OCI-LY3 (cell line): ENCODE results near the gene EFNB1.

Source experiments
- H2AFZ ChIP-seq: fragments of 200-600, 300-600 bp; shearing (Covaris generic); 2 replicates; pipeline ENCODE4 v1.6.0; 2014; ENCODE audit warnings: antibody characterized with exemption, low read depth, low read length
- H3K27ac ChIP-seq: fragments of 200-600, 300-600 bp; sonication (generic); 2 replicates; pipeline ENCODE4 v1.5.1; 2014; ENCODE audit warnings: mild to moderate bottlenecking, low read length, moderate library complexity, mixed read lengths
- H3K27me3 ChIP-seq: fragments of 200-600, 300-600 bp; sonication (generic); 2 replicates; pipeline ENCODE4 v1.6.1; 2014; ENCODE audit warnings: low read depth, low read length, mixed read lengths
- H3K36me3 ChIP-seq: fragments of 200-600, 300-600 bp; sonication (generic); replicated peaks from 2 replicates; pipeline ENCODE3; 2014; ENCODE audit warnings: low read depth, low read length, mixed read lengths
- H3K4me1 ChIP-seq: fragments of 300-600, 200-600 bp; sonication (generic); 2 replicates; pipeline ENCODE4 v1.6.1; 2014; ENCODE audit warnings: low read length, mixed read lengths
- H3K4me2 ChIP-seq: fragments of 200-600, 300-600 bp; sonication (generic); 2 replicates; pipeline ENCODE4 v1.6.1; 2014; ENCODE audit warnings: low read length, mixed read lengths
- H3K4me3 ChIP-seq: fragments of 300-600, 200-600 bp; sonication (generic); 2 replicates; pipeline ENCODE4 v1.5.1; 2014; ENCODE audit warnings: antibody characterized with exemption, mild to moderate bottlenecking, low read length, moderate library complexity
- H3K79me2 ChIP-seq: fragments of 300-600, 200-600 bp; shearing (Covaris generic); 2 replicates; pipeline ENCODE4 v1.6.1; 2014; ENCODE audit warnings: mild to moderate bottlenecking, low read length, mixed read lengths
- H3K9ac ChIP-seq: fragments of 300-600, 200-600 bp; shearing (Covaris generic); 2 replicates; pipeline ENCODE4 v1.6.0; 2014; ENCODE audit warnings: mild to moderate bottlenecking, low read length, moderate library complexity
- H3K9me3 ChIP-seq: fragments of 200-600, 300-600 bp; shearing (Covaris generic); 2 replicates; pipeline ENCODE4 v1.6.1; 2014; ENCODE audit warnings: low read length, mixed read lengths; ENCODE audit not compliant: insufficient read depth
- H4K20me1 ChIP-seq: fragments of 200-600, 300-600 bp; sonication (generic); 2 replicates; pipeline ENCODE4 v1.6.1; 2016; ENCODE audit warnings: low read length, mixed read lengths; ENCODE audit not compliant: insufficient read depth
- EZH2phosphoT487 ChIP-seq: fragments of 200-600 bp; shearing (Covaris generic); IDR thresholded peaks from 2 replicates; pipeline ENCODE4 v1.6.1; 2018; ENCODE audit warnings: antibody characterized with exemption, mixed run types, low read depth
- TF ChIP-seq, protein P1 (sequence below): fragments of 200-600, 300-600 bp; sonication (generic); IDR thresholded peaks from 2 replicates; pipeline ENCODE4 v1.5.1; 2014; ENCODE audit warnings: antibody characterized with exemption, low read length, low read depth

The EFNB1 gene

DNA sequence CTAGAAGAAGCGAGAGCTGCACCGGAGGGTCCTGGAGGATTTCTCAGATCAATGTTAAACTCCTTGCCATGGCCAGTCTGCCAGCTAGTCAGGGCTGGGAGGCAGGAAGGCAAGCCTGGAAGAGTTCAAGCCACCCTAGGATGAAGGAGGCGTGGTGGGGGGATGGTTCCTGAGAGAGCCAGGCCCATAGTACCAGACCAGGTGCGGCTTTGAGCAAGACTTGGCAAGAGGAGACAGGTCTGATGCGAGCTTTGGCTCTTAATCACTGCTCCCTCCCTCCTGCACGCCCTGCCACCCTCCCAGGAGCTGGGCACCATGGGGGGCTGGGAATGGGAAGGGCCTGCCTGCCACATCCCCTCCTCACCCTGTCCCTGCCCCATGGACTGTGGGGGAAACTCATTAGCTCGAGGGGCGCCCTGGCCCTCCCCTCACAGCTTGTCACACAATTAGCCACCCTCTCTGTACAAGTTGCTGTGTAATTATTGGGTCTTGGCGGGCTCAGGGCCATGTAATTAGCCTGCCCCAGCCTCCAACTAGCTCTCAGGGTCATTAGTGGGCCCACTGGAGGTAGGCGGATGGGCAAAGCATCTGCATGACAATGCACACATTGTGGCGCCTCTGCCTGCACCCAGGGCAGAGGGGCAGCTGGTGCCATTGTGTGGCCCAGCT is 50.3 kb downstream of the EFNB1 start:
- no peaks in the 10 kb centered on the region for H3K27me3 ChIP-seq
- H3K9ac ChIP-seq = no peak overlapping the region
- H3K9me3 ChIP-seq = no peaks in the 10 kb centered on the region
- H3K79me2 ChIP-seq = no peaks in the 10 kb centered on the region
- H3K4me3 ChIP-seq = no peak overlapping the region
- H3K4me1 ChIP-seq = peaks cover 18% of the 10 kb centered on the region
- no peak overlapping the region for H3K4me2 ChIP-seq
- TF ChIP-seq EZH2phosphoT487 = no peak
- TF ChIP-seq, protein P1, sequence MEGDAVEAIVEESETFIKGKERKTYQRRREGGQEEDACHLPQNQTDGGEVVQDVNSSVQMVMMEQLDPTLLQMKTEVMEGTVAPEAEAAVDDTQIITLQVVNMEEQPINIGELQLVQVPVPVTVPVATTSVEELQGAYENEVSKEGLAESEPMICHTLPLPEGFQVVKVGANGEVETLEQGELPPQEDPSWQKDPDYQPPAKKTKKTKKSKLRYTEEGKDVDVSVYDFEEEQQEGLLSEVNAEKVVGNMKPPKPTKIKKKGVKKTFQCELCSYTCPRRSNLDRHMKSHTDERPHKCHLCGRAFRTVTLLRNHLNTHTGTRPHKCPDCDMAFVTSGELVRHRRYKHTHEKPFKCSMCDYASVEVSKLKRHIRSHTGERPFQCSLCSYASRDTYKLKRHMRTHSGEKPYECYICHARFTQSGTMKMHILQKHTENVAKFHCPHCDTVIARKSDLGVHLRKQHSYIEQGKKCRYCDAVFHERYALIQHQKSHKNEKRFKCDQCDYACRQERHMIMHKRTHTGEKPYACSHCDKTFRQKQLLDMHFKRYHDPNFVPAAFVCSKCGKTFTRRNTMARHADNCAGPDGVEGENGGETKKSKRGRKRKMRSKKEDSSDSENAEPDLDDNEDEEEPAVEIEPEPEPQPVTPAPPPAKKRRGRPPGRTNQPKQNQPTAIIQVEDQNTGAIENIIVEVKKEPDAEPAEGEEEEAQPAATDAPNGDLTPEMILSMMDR = no peak
- no peaks in the 10 kb centered on the region for H3K36me3 ChIP-seq
- H2AFZ ChIP-seq = no peak overlapping the region
- no peak overlapping the region for H3K27ac ChIP-seq
- H4K20me1 ChIP-seq = no peaks in the 10 kb centered on the region

DNA sequence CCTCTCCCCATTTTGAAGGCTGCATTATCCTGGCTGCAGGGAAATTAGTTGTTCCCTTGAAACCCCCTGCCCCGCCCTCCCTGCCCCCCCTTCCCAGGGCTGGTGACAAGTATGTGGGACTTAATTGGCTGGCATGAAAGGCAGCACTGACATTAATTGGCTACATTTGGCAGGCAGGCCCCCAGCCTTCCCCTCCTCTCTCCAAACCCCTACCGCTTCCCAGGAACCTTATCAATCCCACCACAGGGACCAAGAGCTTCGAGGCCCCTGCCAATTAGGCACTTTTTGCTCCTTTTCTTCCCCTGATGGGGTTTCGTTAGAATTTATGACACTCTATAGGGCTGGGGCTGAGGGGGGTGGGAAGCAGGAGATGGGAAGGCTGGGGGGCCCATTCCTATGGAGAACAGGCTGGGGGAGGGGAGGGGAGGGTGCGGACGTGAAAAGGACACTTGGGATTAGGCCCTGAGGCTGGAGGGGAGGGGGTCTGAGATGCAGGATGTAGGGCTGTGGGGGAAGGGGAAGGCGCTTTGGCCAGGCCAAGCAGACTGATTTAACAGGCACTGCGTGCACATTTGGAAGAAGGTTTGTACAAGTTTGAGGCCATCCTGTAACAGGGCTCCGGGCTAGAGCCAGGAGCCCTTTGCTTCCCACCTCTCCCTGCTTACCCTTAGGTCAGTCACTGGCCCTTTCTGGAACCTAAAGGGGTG is 52.2 kb downstream of the EFNB1 start:
- Histone ChIP-seq H3K4me2 (peak overlapping the region; percentile 77), H3K4me3 (no peak overlapping the region), H4K20me1 (no peaks in the 10 kb centered on the region), H2AFZ (no peak overlapping the region), H3K36me3 (no peaks in the 10 kb centered on the region), H3K27me3 (no peaks in the 10 kb centered on the region), H3K9ac (no peak overlapping the region), H3K79me2 (no peaks in the 10 kb centered on the region), H3K4me1 (peaks cover 18% of the 10 kb centered on the region), H3K27ac (no peak overlapping the region), H3K9me3 (no peaks in the 10 kb centered on the region)
- TF ChIP-seq EZH2phosphoT487 = no peak
- TF ChIP-seq, protein P1 = no peak

DNA sequence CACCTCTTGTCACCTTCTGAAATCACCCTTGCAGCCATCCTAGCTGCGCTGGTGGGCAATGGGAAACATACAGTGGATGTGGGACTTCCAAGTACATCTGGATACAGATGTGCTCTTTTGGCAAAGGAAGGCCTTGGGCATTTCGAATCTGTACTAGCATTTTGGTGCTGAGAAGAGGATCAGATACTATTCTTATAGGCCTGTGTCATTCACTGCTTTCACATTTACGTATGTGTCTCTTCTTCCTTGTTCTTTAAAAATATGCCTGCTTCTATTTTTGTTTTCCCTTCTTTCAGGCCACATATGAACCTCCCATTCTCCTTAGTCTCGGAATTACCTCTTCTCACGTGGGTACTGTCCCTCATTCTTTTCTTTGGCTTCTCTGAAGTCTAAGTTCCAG is 53.1 kb downstream of the EFNB1 start:
- H3K36me3 ChIP-seq = no peaks in the 10 kb centered on the region
- H2AFZ ChIP-seq = peak overlapping the region; percentile 61; the same call in 1 of the 2 replicates
- TF ChIP-seq, protein P1 = no peak
- no peak for TF ChIP-seq EZH2phosphoT487
- H4K20me1 ChIP-seq = no peaks in the 10 kb centered on the region
- 0 out of 2 replicates have a peak overlapping the region, but pooled peaks have one; percentile 28 for H3K4me3 ChIP-seq
- no peaks in the 10 kb centered on the region for H3K9me3 ChIP-seq
- H3K4me2 ChIP-seq = peak overlapping the region; percentile 77
- no peak overlapping the region for H3K9ac ChIP-seq
- H3K27ac ChIP-seq = 0 out of 2 replicates have a peak overlapping the region, but pooled peaks have one; percentile 19
- no peaks in the 10 kb centered on the region for H3K27me3 ChIP-seq
- H3K79me2 ChIP-seq = no peaks in the 10 kb centered on the region
- peaks cover 18% of the 10 kb centered on the region for H3K4me1 ChIP-seq

DNA sequence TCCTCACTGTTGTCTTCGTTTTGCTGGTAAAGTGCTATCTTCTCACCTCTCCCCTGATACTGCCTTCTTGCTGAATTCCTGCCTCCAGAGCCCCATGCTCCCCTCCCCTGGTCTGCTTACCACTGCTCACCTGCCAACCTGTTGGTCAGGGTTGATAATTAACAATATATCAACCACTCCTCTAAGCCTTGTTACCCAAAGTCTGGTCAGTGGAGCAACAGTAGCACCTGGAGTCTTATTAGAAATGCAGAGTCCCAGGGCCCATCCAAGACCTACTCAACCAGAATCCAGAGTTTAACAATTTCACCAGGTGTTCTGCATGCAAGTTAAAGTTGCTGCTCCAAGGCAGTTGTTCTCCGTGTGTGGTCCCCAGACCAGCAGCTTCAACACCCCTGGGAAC is 55.0 kb downstream of the EFNB1 start:
- Histone ChIP-seq H3K79me2 (no peaks in the 10 kb centered on the region), H3K4me2 (no peak overlapping the region), H3K36me3 (no peaks in the 10 kb centered on the region), H3K27ac (no peak overlapping the region), H2AFZ (no peak overlapping the region), H3K4me1 (peaks cover 18% of the 10 kb centered on the region), H3K9me3 (no peaks in the 10 kb centered on the region), H3K27me3 (peaks cover 7% of the 10 kb centered on the region), H4K20me1 (no peaks in the 10 kb centered on the region), H3K4me3 (no peak overlapping the region), H3K9ac (no peak overlapping the region)
- no peak for TF ChIP-seq EZH2phosphoT487
- TF ChIP-seq, protein P1 = no peak
